Measurements from ENCODE around the gene SELENOO.

- TF ChIP-seq CTCF (conservative IDR thresholded peaks at IDR 0.05; ENCODE audit: low read depth, low read length) (no peak), EZH2 (IDR thresholded peaks at IDR 0.05; ENCODE audit: borderline replicate concordance, low read depth, low read length, poor library complexity, severe bottlenecking) (no peak)
These were observed 17.6 kb downstream of the SELENOO start for GRCh38 chr22:50218153-50218995.

Measured in A673 (cell line).